ENCODE measurements around the gene GPA33.
"Not testable (repeated sequence)": the region's sequence is repeated elsewhere in the genome, so short reads cannot be mapped to it uniquely, and the experiment has no call there.

GPA33 gene

DNA sequence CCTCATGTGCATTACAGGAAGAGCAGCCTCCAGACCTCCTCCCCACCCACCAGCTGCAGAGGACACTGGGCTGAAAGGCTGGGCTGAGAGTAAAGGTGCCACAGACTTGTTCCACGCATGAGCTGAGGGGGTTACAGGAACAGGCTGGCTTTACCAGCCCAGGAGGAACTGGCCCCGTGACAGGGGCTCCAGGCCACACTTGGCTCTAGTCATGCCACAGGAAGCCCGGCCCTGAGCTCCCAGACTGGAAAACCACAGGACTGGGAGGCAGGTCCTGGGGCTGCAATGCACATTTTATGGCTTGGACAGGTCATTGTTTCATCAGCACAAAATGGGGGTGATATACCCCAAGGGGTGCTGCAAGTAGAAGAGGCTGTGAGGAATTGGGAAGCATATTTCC is 35.6 kb downstream of the GPA33 start:
- no peak for DNase-seq

- no peak for DNase-seq
These were observed 37.8 kb downstream of the GPA33 start for GRCh38 chr1:167052389-167052788.

GRCh38 chr1:167051907-167052306 is 38.3 kb downstream of the GPA33 start:
- DNase-seq = no peak

DNA sequence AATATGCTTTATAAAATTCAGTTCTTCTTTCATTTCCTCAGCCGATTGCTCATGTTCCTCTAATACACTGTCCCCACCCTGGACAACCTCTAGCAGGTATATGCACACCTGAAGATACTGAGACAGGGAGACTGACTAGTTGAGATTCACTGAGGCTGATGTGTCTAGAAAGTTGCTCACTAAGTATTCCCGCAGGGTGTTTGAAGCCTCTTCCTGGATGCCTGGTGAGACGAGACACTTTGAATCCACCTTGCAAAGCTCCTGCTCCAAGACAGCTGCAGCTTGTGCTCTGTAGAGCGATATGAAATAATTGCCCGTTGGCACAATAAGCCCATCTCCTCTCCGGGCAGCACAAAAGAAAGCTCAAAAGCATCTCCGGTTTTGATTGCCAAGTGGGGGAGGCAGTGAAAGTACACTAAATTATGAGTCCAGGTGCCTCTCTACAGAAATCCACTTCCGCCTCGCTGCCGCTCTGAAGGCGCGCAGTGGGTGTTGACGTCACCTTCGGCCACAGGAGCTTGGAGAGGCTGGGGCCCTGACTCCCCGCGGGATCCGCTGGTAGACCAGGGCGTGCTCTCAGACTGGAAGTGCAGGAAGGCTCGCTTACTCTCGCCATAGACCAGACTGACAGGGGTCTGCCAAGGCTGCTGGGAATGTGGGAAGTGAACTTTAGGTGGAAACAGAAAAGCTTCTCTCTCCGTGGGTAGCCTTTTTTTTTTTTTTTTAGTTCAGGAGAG is 46.3 kb downstream of the GPA33 start:
- peak; percentile 45 for DNase-seq

GRCh38 chr1:167033646-167034045 is 56.5 kb downstream of the GPA33 start:
- no peak for DNase-seq

- not testable (repeated sequence) for DNase-seq
These were observed 60.6 kb downstream of the GPA33 start for GRCh38 chr1:167029553-167029952.

DNA sequence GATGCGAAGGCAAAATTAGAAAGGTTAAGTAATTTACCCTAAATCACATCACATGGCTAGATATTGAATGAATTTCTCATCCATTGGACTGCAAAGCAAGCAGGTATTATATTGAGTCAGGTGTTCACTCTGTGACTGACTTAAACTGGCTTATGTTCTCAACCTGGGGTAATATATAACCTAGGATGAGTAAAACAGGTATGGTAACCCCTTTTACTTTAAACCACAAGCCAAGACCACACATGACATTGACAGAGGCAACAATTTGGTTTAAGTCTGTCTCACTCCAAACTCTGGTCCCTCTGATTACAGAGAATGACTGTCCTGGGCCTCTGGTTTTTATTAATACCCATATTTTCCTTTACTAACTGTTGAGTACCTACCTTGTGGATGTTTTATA is 67.8 kb downstream of the GPA33 start:
- no peak for DNase-seq

GRCh38 chr1:167016100-167016750 is 74.0 kb downstream of the GPA33 start:
- no peak for DNase-seq

DNA sequence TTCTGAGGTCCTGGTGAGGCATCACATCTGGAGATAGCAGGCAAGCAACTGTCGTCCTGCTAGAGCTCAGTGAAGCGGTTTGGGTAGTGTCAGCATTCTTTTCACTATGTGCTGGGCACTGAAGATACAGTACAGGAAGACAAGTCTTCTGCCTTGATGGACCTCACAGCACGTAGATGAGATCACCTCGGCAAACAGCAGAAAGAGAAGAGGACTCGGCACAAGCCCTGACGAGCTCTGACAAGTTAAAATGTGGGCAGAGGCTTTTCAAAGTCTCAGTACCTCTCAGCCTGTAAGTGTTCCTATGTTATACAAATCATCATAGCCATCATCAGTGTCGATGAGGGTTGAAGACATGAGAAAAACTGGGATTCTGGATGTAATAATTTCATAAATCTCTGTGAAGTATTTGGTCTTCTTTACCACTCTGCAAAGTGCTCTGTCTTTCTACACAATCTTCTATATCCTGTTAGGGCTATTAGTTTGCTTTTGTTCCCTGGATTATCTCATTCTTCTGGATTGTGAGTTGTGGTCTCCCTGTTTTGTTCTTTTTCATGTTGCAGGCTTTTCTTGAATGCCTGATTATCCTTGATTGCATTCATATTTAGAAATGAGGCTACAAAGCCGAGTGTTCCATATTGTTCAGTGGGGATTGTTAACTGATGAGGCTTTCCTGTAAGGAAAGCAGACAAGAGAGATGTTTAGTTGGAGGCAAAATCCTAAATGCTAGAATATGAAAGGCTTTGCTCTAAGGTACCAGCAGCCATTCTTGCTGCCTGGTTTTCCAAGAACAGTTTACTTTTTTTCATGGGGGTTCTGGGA is 76.9 kb downstream of the GPA33 start:
- no peak for DNase-seq

DNA sequence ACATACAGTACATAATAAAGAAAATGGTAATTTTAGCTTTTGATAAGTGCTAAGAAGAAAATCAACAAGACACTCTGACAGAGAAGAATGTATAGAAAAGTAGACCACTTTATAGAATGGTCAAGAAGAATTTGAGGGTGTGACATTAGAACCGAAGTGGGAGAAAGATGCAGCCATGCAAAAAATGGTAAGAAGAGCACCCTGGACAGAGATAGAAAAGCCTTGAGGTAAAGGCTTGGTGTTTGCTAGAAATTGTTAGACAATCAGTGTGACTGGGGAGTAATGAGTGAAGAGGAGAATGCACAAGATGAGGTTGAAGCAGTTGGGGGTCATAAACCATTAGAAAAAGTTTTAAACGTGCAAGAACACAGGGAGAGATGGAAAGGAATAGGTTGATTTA is 77.6 kb downstream of the GPA33 start:
- DNase-seq = no peak

DNA sequence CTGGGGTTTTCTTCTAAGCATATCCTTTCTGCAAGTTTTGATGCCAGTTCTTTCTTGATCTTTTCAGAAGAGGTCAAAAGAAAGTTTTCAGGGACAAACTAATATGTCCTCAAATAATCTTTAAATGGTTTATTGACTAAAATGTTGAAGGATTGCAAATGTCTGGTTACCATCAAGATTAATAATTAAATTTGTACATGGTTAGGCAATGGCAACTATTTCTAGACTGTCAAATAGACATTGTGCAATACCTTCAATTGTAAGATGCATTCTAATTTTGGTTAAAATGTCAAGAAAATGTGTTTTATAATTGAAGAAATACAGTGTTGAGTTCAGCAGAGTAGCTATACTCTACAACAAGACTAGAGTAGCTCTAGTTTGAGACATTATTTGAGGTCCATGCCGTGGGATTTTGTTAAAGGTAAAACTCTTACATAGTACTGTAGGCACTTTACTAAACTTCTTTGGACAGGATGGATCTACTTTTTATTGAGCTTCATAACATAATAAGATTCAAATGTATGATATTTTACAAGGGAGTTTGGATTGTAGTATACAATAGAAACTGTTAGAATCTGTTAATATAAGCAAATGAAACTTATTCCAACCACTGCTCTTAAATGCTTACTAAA is 78.5 kb downstream of the GPA33 start:
- DNase-seq = no peak

DNA sequence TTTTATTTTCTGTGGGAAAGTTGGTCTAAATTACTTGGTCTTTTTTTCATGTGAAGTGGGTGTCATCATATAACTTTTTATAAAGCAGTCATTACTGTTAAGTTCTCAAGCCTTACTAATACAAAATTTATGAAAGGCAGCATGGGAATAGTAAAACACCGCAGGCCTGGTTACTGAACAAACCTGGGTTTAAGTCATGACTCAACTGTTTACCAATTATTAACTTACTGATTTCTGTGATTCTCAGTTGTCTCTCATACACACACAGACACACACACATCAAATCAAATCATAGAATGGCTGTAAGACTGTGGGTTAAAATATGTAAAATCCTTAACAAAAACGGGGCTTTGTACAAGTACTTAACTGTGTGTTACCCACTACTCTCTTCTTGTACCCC is 86.5 kb downstream of the GPA33 start:
- no peak for DNase-seq
